H1 (cell line): ENCODE data around the gene ARMC6. TPM values are rescaled to one million over a fixed set of nuclear protein-coding genes. Genes with fewer than 3 reads are reported as not detected.

Experiments
- CTCF ChIA-PET: fragments of 300-600 bp; sonication (Branson Sonifier 250); formaldehyde crosslinking; loops from one replicate; lab custom pipeline; 2021; ENCODE audit not compliant: partially characterized antibody; lab: Charles Lee
- POLR2A ChIA-PET: fragments of 300-600 bp; sonication (Branson Sonifier 250); formaldehyde crosslinking; loops from one replicate; lab custom pipeline; 2021; ENCODE audit warnings: inconsistent platforms; ENCODE audit not compliant: partially characterized antibody; lab: Charles Lee
- DNase-seq, 2 experiments: peaks; one replicate each; pipeline versions ENCODE4 v3.0.0 to v3.0.0-alpha.2; 2010 to 2022; ENCODE audit warnings: low spot score in 2 of 2, low read depth in 1 of 2, mixed read lengths in 1 of 2
- FAIRE-seq: peaks from 2 replicates; lab custom pipeline; 2011; peaks lifted over from hg19 to GRCh38; lab: Jason Lieb, UNC
- H2AFZ ChIP-seq: 2 replicates; pipeline ENCODE4 v1.8.1; 2012; ENCODE audit warnings: low read length, inconsistent platforms
- H2AK5ac ChIP-seq: 2 replicates; pipeline ENCODE4 v1.6.1; 2013; ENCODE audit warnings: low read depth, low read length
- H2BK120ac ChIP-seq: replicated peaks from 2 replicates; pipeline ENCODE3; 2013; ENCODE audit warnings: low read depth, low read length, inconsistent platforms
- H2BK12ac ChIP-seq: 2 replicates; pipeline ENCODE4 v1.6.1; 2013; ENCODE audit warnings: low read depth, low read length
- H2BK15ac ChIP-seq: 2 replicates; pipeline ENCODE4 v1.6.1; 2013; ENCODE audit warnings: low read length
- H2BK20ac ChIP-seq: 2 replicates; pipeline ENCODE4 v1.6.1; 2013; ENCODE audit warnings: low read length
- H2BK5ac ChIP-seq: 2 replicates; pipeline ENCODE4 v1.6.1; 2013; ENCODE audit warnings: low read depth, low read length
- H3K14ac ChIP-seq: 2 replicates; pipeline ENCODE4 v1.6.1; 2013; ENCODE audit warnings: inconsistent platforms; ENCODE audit not compliant: insufficient read length
- H3K18ac ChIP-seq: 2 replicates; pipeline ENCODE4 v1.6.1; 2013; ENCODE audit warnings: low read length; ENCODE audit errors: extremely low read depth
- H3K23ac ChIP-seq: 2 replicates; pipeline ENCODE4 v1.6.1; 2013; ENCODE audit warnings: inconsistent platforms; ENCODE audit not compliant: insufficient read length
- H3K23me2 ChIP-seq: 2 replicates; pipeline ENCODE4 v1.6.1; 2013; ENCODE audit warnings: low read depth, low read length
- H3K27ac ChIP-seq: 2 replicates; pipeline ENCODE4 v1.6.1; 2011; ENCODE audit warnings: low read depth, low read length, inconsistent platforms
- H3K27me3 ChIP-seq, 4 experiments: replicated peaks in 1 of 4; 1 replicate in 1 of 4; 2 replicates in 3 of 4; pipeline versions ENCODE4 v1.6.1 to v1.8.1; 2011 to 2013; ENCODE audit warnings: low read length in 3 of 4, mild to moderate bottlenecking in 3 of 4, inconsistent platforms in 2 of 4, mixed read lengths in 2 of 4, moderate library complexity in 1 of 4; ENCODE audit not compliant: control insufficient read depth in 3 of 4, insufficient read depth in 3 of 4; ENCODE audit errors: extremely low read depth in 1 of 4
- H3K36me3 ChIP-seq, 4 experiments: 2 replicates each; pipeline versions ENCODE4 v1.6.1 to v1.8.1; 2011 to 2013; ENCODE audit warnings: mild to moderate bottlenecking in 4 of 4, low read length in 3 of 4, moderate library complexity in 2 of 4, control low read depth in 1 of 4, inconsistent platforms in 1 of 4; ENCODE audit not compliant: insufficient read depth in 4 of 4, control insufficient read depth in 2 of 4
- H3K4ac ChIP-seq: replicated peaks from 2 replicates; pipeline ENCODE3; 2013; ENCODE audit warnings: low read length, low read depth, mixed read lengths, inconsistent platforms; ENCODE audit not compliant: insufficient read length
- H3K4me1 ChIP-seq, 4 experiments: replicated peaks in 1 of 4; 1 replicate in 1 of 4; 2 replicates in 3 of 4; pipeline versions ENCODE4 v1.6.1 to v1.8.1; 2011 to 2013; ENCODE audit warnings: low read length in 3 of 4, inconsistent platforms in 2 of 4, mixed read lengths in 1 of 4; ENCODE audit not compliant: insufficient read depth in 4 of 4, control insufficient read depth in 3 of 4
- H3K4me2 ChIP-seq, 2 experiments: 2 replicates each; pipeline versions ENCODE4 v1.6.1 to v1.8.1; 2011 to 2013; ENCODE audit warnings: low read depth in 2 of 2, low read length in 2 of 2, control low read depth in 1 of 2, inconsistent platforms in 1 of 2, mild to moderate bottlenecking in 1 of 2; ENCODE audit not compliant: insufficient read depth in 1 of 2
- H3K4me3 ChIP-seq, 4 experiments: fragments of 200-600, 300-600 bp in 1 of 4; sonication (generic), shearing (Covaris generic), sonication (Bioruptor Twin) in 1 of 4; 2 replicates each; pipeline versions ENCODE4 v1.5.1 to v1.8.1; 2011 to 2016; ENCODE audit warnings: low read length in 4 of 4, low read depth in 3 of 4, control low read depth in 2 of 4, inconsistent platforms in 2 of 4, mild to moderate bottlenecking in 2 of 4, mixed read lengths in 1 of 4, moderate library complexity in 1 of 4; ENCODE audit not compliant: insufficient read depth in 2 of 4; ENCODE audit errors: extremely low read depth in 1 of 4
- H3K56ac ChIP-seq: replicated peaks from 2 replicates; pipeline ENCODE3; 2013; ENCODE audit warnings: low read depth, mild to moderate bottlenecking, mixed read lengths, low read length, inconsistent platforms; ENCODE audit not compliant: insufficient read length
- H3K79me1 ChIP-seq: 2 replicates; pipeline ENCODE4 v1.6.1; 2013; ENCODE audit warnings: low read depth, low read length, control low read depth
- H3K79me2 ChIP-seq, 2 experiments: 2 replicates each; pipeline versions ENCODE4 v1.6.1 to v1.8.1; 2012 to 2013; ENCODE audit warnings: low read length in 2 of 2, mild to moderate bottlenecking in 2 of 2, inconsistent platforms in 1 of 2; ENCODE audit not compliant: insufficient read depth in 2 of 2, control insufficient read depth in 1 of 2
- H3K9ac ChIP-seq, 4 experiments: replicated peaks in 1 of 4; 1 replicate in 1 of 4; 2 replicates in 3 of 4; pipeline versions ENCODE4 v1.6.1 to v1.8.1; 2011 to 2013; ENCODE audit warnings: low read depth in 3 of 4, low read length in 3 of 4, control low read depth in 2 of 4, mild to moderate bottlenecking in 2 of 4, moderate library complexity in 2 of 4, inconsistent platforms in 1 of 4; ENCODE audit errors: extremely low read depth in 1 of 4
- H3K9me3 ChIP-seq, 2 experiments: 2 replicates each; pipeline versions ENCODE4 v1.6.1 to v1.8.1; 2012 to 2013; ENCODE audit warnings: mild to moderate bottlenecking in 2 of 2, moderate library complexity in 2 of 2, control low read depth in 1 of 2, inconsistent platforms in 1 of 2, low read depth in 1 of 2, low read length in 1 of 2, mixed read lengths in 1 of 2; ENCODE audit not compliant: insufficient read depth in 2 of 2
- H4K20me1 ChIP-seq, 2 experiments: replicated peaks in 1 of 2; 2 replicates each; pipeline versions ENCODE3 to v1.8.1; 2011 to 2013; ENCODE audit warnings: inconsistent platforms in 2 of 2, low read length in 2 of 2, mild to moderate bottlenecking in 1 of 2; ENCODE audit not compliant: insufficient read depth in 2 of 2, control insufficient read depth in 1 of 2
- H4K5ac ChIP-seq: 2 replicates; pipeline ENCODE4 v1.6.1; 2013; ENCODE audit warnings: low read length, low read depth, mixed read lengths, inconsistent platforms; ENCODE audit not compliant: insufficient read length
- H4K8ac ChIP-seq: 2 replicates; pipeline ENCODE4 v1.8.0; 2013; ENCODE audit warnings: mild to moderate bottlenecking, moderate library complexity, low read length, inconsistent platforms; ENCODE audit not compliant: insufficient read depth; ENCODE audit errors: extremely low read depth
- H4K91ac ChIP-seq: replicated peaks from 2 replicates; pipeline ENCODE3; 2013; ENCODE audit warnings: low read length, mixed read lengths, inconsistent platforms; ENCODE audit not compliant: insufficient read length
- CHD2 ChIP-seq: IDR thresholded peaks from 2 replicates; pipeline ENCODE4 v1.6.1; 2012; ENCODE audit warnings: low read length, improper control_type of control experiment
- EGR1 ChIP-seq: IDR thresholded peaks from 2 replicates; pipeline ENCODE4 v1.6.1; 2011; ENCODE audit warnings: low read depth, low read length, borderline replicate concordance
- SP2 ChIP-seq: IDR thresholded peaks from 2 replicates; pipeline ENCODE4 v1.6.1; 2012; ENCODE audit warnings: mild to moderate bottlenecking, low read length, inconsistent platforms
- YY1 ChIP-seq: IDR thresholded peaks from 2 replicates; pipeline ENCODE4 v1.6.1; 2011; ENCODE audit warnings: low read depth, mild to moderate bottlenecking, low read length
- WGBS, 2 experiments: shearing (Covaris generic) in 1 of 2; methylation state at CpG; one replicate each; pipeline versions ENCODE4 v1.1.6 to v1.1.7; 2013 to 2015; ENCODE audit warnings: low lambda C conversion rate in 2 of 2, mixed read lengths in 2 of 2, inconsistent platforms in 1 of 2, low coverage in 1 of 2, missing lambda C conversion rate in 1 of 2; ENCODE audit not compliant: insufficient replicate concordance in 2 of 2, insufficient coverage in 1 of 2, insufficient read length in 1 of 2; ENCODE audit errors: extremely low coverage in 1 of 2, missing lambda C conversion rate in 1 of 2; 5-methylcytosine and 5-hydroxymethylcytosine counted together
- polyA plus RNA-seq, 7 experiments: library from polyadenylated mRNA; depleted of rRNA in 3 of 7; stranded (reverse) in 5 of 7; unstranded in 2 of 7; fragments of >200 nt in 5 of 7; fragments of 200-250 nt in 2 of 7; gene quantifications; 1 replicate in 5 of 7; 2 replicates in 1 of 7; 4 replicates in 1 of 7; pipeline versions ENCODE4 v1.2.1 to v1.2.3, GENCODE V29; 2011 to 2013; ENCODE audit warnings: missing spikeins in 2 of 7, mixed read lengths in 2 of 7
- total RNA-seq: library from RNA; stranded (reverse); fragmentation: NEBNext Ultra II Directional; extraction: Animal tissue kit (Norgen Biotek cat#: 25700); gene quantifications from 2 replicates; pipeline ENCODE4 v1.2.1, GENCODE V29; 2021

ARMC6 gene
- total and polyA plus RNA-seq, 2 of the 8 experiments (the other 6 are each of a cell fraction or from before 2014, with no cell fraction given), result 67.1 to 68.3 TPM

GRCh38 chr19:19006213-19006612 is 27.2 kb upstream of the ARMC6 start:
- H3K4ac ChIP-seq, result no peak overlapping the region
- H2BK5ac ChIP-seq, result no peak overlapping the region
- no peak overlapping the region for H2BK120ac ChIP-seq
- DNase-seq (no peak), FAIRE-seq (no peak)
- H2AK5ac ChIP-seq, result no peak overlapping the region
- H2BK12ac ChIP-seq, result no peak overlapping the region
- H2BK15ac ChIP-seq, result no peak overlapping the region
- no peak for TF ChIP-seq SP2
- no peak for TF ChIP-seq CHD2
- TF ChIP-seq EGR1, result no peak
- TF ChIP-seq YY1, result no peak
- POLR2A ChIA-PET, result interaction anchor here (1.5 to 6.4 kb wide), 2 partner anchors 10 to 11 kb away, joined by 3 to 26 read pairs; no protein-coding TSS in a partner anchor
- CTCF ChIA-PET, result interaction anchor here (1.4 kb wide), 1 partner anchor 12 kb away, joined by 3 read pairs; no protein-coding TSS in a partner anchor
- H4K91ac ChIP-seq, result no peak overlapping the region
- no peak overlapping the region for H4K8ac ChIP-seq
- no peak overlapping the region for H3K18ac ChIP-seq
- no peak overlapping the region for H3K27ac ChIP-seq
- H3K36me3 ChIP-seq, result peaks cover 30 to 75% (median 61%) of the 10 kb centered on the region in 4 experiments
- H3K27me3 ChIP-seq, result no peaks in the 10 kb centered on the region
- H4K5ac ChIP-seq, result no peak overlapping the region
- H3K23me2 ChIP-seq, result no peaks in the 10 kb centered on the region; the same call in 1 of the 2 replicates
- H3K23ac ChIP-seq, result no peak overlapping the region
- H4K20me1 ChIP-seq, result peaks cover 2 to 6% of the 10 kb centered on the region in 2 experiments
- H3K4me1 ChIP-seq, result no peaks in the 10 kb centered on the region
- no peak overlapping the region for H3K56ac ChIP-seq
- H3K79me2 ChIP-seq, result no peaks in the 10 kb centered on the region
- no peak overlapping the region for H3K14ac ChIP-seq
- no peak overlapping the region for H2BK20ac ChIP-seq
- H2AFZ ChIP-seq, result no peak overlapping the region
- 90% methylated on average over 3 of the region's 3 CpGs; no CpG with 5 or more reads in 1 of the 2 experiments for WGBS, 2 experiments
- H3K9me3 ChIP-seq, result no peaks in the 10 kb centered on the region
- H3K4me3 ChIP-seq, result no peak overlapping the region
- H3K4me2 ChIP-seq, result no peak overlapping the region
- no peaks in the 10 kb centered on the region for H3K79me1 ChIP-seq
- H3K9ac ChIP-seq, result no peak overlapping the region
